ENCODE data around the gene DPYSL5.
A peak's percentile ranks its signal among the peaks of the same experiment; 100 is the strongest.

The DPYSL5 gene

DNA sequence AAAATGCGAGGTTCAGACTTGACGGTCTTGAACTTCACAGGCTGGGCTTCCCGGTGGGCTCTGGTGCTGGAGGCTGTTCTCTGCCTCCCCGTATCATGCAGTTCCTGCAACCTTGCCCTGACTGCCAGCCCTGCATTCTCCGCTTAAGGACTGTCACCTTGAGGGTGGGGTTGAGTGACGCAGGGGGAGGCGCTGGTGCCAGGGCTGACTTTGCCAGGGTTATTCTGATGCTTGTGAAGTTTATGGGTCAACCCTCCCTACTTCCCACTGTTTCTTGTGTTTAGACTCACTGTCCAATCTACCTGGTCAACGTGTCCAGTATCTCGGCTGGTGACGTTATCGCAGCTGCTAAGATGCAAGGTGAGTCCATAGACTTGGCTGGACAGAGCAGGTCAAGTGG is 85.0 kb downstream of the DPYSL5 start:
- DNase-seq (ENCODE audit: low spot score) = no peak

DNA sequence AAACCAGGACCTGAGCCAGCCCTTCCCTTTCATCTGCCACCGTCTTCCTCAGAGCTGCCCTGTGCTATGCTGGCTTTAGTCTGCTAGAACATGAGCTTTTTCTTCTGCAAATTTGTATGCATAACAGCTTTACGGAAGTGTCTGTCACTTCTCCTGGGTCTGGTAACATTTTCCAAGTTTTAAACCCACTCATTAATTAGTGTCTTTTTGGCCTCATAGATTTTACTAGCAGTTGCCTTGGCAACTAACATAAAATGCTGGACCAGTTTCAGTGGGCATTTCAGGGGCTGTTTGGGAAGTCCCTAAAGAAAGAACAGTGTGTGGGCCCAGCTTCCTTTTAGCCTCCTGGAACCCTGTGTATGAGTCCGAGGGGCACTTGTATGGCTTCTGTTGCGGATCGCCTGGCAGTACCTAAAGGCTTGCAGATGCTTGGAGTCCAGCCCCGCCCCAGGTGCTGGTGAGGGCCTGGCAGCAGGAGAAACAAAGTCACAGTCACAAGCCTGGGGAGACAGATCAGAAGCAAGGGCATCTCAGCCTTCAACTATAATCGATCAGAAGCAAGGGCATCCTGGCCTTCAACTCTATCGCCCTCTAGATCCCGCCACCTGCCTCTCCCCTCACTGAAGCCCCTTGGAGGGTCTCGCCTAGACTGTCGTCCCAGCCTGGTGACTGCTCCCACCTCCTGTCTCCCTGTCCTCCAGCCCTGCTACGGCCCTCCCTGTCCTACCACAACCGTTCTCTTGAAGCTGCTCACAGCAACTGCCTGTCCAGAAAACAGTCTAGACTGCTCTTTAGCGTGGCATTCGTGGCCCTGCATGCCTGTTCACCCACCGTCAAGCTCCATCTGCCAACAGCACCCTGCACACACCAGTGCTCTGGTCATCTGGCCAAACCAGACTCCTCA is 85.8 kb downstream of the DPYSL5 start:
- DNase-seq (ENCODE audit: low spot score) = no peak

DNA sequence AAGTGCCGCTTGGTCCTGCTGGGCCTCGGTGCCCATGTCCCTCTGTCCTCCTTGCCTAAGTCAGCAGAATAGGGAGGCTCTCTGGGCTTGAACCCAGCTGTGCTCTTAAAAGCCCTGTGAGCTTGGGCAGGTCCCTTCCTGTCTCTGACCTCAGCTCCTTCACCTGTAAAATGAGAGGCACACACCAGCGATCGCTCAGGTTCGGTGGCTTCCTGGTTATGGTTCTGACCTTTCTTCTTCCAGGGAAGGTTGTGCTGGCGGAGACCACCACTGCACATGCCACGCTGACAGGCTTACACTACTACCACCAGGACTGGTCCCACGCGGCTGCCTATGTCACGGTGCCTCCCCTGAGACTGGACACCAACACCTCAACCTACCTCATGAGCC is 86.4 kb downstream of the DPYSL5 start:
- no peak for DNase-seq (ENCODE audit: low spot score)

DNA sequence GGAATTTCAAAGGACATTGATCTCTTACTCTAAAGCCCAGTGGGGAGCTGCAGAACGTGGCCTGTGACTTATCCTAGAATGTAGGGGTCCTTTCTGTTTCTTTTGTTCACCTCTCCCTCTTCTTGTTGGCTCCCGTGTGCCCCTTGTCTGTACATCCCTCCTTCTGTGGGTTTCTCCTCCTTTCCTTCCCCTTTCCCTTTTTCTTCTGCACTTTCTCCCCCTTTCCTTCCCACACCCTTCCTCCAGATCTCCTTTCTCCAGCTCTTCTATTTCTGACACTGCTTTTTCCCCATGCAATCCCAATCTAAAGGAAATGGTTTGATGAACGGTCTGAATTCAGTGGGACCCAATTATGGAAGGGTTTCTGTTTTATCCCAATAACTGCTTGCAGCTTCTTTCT is 87.1 kb downstream of the DPYSL5 start:
- DNase-seq (ENCODE audit: low spot score) = no peak

DNA sequence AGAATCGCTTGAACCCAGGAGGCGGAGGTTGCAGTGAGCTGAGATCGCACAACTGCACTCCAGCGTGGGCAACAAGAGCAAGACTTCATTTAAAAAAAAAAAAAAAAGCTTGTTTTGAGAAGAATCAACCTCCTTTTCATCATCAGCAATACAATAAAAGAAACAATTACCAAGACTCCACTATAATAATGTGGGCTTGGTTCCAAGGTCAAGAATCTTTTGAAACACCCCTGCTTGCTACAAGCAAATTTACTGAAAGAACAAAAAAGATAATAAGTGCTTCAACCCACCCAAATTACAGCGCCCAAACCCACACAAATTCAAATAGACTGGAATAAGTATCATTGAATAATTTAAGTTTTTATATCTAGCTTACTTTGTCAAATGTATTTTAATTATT is 88.9 kb downstream of the DPYSL5 start:
- DNase-seq (ENCODE audit: low spot score) = no peak

DNA sequence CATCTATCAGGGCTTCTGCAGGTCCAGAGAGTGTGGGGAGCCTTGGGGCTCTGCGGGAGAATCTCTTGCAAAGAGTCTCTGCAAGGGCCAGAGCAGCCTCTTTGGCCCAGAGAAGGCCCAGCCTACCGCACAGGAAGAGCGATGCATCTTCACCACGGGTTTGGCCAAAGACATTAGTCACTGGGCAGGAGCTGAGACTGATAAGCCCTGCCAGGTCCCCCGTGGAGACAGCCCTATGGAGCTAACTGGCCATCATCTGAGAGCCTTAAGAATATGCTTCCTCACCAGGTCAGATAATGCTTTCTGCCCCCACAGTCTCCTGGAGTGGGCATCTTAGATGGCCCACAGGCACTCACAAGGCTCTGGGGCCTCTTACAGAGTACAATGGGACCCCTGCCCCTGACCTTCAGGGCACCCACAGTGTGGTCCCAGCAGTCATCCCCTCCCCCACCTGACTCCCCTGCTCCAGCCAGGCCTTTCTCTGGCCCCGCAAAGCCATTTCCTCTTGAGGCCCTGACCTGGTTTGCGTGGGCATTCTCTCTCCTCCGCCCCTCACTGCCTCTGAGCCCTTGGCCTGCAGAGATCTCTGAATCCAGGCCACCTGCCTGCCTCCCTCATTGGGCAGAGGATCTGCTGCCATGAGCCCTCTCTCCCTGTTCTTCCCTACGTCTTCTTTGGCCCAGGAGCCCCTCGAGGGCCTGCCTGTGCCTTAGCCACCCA is 90.6 kb downstream of the DPYSL5 start:
- DNase-seq (ENCODE audit: low spot score) = no peak

DNA sequence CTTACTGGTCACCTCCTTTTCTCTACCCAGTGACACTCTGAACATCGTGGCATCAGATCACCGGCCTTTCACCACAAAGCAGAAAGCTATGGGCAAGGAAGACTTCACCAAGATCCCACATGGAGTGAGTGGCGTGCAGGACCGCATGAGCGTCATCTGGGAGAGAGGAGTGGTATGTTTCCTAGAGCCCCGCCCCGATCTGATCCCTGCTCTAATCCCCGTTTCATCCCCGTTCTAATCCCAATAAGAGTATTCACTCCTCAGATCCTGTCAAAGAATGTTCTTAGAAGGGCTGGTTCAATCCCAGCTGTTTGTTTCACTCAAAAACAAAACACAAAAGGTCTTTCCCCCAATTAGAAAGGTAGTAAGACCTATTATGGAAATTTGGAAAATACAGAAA is 92.1 kb downstream of the DPYSL5 start:
- no peak for DNase-seq (ENCODE audit: low spot score)

DNA sequence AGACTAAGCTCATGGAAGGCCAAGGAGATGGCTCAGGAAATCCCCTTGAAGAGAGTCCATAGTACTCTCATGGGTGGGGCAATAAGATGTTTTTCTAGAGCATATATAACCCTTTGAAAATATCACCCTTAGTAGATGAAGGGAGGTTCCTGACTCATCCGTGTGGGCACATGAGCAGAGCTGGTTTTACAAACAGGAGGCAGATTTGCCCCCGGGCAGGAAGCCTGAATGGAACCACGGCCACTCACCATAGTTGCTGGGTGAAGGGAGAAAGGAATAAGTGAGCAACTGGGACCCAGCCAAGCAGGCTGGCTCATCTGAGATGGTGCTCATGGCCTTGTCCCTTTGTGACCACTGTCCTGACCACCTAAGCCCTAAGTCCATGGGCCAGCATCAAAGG is 93.6 kb downstream of the DPYSL5 start:
- DNase-seq (ENCODE audit: low spot score) = no peak

DNA sequence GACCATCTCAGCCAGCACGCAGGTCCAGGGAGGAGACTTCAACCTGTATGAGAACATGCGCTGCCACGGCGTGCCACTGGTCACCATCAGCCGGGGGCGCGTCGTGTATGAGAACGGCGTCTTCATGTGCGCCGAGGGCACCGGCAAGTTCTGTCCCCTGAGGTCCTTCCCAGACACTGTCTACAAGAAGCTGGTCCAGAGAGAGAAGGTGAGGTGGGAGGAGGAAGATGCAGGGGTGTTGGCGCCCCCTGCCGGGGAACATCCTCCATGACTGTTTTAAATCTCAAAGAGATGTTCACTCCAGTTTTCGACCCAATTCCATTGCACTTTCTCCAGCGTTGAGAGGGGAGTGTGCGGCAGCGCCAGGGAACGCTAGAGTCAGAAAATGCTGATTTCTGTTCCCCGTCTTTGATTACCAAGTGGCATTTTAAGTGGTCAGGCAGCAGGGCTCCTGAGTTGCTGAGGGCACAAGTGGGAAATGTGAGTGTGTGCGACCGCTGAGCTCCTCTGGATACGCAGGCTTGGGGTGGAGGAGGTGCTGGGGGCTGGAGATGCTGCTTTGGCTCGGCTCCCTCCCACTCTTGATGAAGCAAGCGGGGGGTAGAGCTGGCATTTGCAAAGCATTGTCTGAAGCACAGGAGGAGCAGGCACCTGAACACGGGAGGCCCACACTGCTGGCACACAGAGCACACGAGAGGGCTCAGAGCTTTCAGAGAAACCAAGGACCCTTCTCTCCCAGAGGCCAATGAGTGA is 94.8 kb downstream of the DPYSL5 start:
- DNase-seq (ENCODE audit: low spot score) = peak; percentile 80

DNA sequence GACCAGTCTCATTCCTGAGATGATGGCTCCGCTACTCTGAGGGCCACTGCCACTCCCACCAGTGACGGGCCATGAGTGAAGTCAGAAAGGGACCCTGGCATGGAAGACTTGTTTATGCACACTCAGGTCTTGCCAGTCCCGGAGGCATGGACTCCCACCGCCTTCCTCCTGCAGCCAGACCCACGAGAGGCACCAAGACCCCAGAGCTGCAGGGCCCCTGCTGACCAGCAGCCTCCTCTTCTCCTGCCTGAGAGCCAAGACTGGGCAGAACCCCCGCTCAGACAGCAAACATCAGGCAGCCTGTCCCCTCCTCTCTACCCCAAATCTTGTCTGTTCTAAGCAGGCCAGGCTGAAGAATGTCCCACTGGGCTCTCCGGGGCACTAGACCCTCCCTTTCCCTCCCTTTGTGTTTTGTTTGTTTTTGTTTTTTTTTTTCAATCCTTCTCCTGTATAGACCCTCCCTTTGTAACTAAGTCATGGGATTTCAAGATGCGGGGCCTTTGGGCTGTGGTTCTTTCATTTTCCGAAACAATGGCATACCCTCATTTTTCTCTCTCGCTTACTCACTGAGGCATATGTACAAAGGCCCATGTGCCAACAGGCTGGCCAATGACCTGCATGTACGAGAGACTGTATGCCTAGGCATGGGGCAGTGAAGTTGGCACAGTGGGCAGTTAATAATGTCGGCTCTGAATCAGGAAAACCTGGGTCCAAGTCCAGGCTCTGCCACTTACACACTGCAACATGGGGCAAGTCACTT is 98.2 kb downstream of the DPYSL5 start:
- peak; percentile 77 for DNase-seq (ENCODE audit: low spot score)

DNA sequence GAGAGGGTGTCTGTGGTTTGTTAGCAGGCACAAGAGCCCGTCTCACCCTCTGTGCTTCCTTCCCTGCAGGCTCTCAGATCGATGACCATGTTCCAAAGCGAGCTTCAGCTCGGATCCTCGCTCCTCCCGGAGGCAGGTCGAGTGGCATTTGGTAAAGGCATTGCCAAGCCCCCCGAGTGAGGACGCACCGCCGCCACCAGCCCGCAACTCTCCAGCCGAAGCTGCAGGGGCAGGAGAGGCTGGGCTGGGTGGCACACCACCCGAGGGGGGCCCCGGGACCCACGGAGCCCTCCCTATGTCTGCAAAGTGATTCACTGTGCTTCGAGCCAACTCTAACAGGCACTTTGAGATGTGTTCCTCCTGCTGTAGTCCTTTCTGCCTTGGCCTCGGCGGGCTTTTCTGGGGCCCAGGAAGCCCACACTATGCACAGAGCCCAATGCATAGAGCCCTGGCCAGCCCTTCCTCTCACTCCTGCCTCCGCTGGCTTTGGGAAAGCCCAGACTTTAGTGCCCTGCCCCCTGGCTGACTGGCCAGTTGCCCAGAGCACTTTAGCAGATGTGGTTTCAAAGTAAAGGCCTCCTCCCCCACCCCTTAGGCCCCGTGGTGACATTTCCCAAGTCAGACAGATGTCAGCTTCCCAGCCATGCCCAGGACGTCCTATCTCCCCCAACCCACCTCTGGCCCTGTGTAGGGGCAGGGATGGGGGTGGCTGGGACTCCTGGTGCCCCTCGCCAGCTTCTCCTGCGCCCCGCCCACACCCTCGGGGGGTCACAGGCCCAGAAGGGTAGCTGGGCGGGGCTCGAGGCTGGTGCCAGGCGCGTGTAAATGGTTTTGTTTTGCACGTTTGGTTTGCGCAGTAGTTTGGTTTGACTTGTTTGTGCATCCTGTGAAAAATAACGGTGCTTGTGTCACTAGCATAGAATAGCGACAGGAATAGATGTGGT is 99.2 kb downstream of the DPYSL5 start:
- peak; percentile 55 for DNase-seq (ENCODE audit: low spot score)

DNA sequence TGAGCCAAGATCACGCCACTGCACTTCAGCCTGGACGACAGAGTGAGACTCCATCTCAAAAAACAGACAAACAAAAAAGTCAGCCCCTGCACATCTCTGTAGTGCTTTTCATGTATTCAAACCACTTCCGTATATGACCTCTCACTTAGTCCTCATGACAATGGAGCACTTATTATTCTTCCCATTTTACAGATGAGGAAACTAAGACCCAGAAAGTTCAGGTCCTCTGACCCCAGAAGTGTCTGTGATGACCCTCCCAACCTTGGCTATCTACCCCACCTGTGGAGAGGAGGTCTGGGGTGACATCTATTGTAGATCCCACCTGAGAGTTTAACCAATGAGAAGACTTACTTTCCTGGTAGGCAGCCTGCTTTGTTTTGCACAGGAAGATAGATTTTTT is 100.9 kb downstream of the DPYSL5 start:
- DNase-seq (ENCODE audit: low spot score) = no peak

DNA sequence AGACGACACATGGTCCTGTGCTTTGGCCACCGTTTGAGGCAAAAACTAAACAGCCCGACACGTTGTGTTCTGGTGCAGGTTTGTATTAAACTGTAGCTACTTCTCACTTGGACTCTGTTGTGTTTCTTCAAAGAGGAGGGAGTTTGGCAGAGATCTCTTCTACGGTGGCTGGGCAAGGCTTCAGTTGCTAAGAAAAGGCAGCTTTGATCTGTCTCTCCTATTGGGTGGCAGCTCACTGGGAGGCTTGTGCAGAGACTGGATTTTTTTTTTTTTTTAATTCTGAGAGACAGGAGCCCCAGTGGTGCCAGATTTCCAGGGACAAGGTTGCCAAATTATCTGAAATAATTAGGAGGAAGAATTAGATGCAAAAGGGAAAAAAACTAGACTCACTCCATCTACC is 102.3 kb downstream of the DPYSL5 start:
- DNase-seq (ENCODE audit: low spot score) = no peak

DNA sequence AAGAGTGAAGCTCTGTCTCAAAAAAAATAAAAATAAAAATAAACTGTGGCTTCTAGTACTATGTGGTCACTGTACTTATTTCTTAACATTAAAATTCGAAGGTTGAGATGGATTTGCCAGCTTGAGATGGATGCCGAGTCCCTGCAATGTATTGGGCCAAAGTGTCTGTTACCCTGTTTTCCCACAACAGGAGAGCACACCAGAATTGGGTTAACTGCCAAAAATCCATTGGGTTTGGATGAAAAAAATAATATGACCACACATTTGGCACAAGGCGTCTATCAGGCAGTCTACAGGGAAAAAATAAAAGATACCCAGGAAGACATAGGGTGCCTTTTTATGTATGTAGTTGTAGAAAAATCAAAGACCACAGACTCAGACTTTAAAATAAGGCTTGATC is 103.3 kb downstream of the DPYSL5 start:
- no peak for DNase-seq (ENCODE audit: low spot score)

DNA sequence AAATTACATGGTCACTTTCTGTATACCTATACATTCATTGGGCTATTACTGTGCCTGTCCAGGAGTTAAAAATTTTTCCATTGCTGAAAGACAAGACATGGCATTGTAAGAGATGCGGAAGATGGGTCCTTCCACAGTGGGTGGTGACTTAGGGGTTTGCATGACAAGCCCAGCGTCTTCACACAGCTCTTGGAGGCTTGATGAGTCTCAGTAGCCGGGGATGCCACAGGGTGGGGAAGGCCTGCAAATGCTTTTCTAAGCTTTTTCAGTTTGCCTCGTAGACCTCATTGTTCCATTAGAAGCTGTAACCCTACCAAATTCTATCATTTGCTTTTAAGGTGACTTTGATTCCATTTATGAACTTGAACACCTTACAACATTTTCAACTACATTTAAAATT is 104.4 kb downstream of the DPYSL5 start:
- no peak for DNase-seq (ENCODE audit: low spot score)

DNA sequence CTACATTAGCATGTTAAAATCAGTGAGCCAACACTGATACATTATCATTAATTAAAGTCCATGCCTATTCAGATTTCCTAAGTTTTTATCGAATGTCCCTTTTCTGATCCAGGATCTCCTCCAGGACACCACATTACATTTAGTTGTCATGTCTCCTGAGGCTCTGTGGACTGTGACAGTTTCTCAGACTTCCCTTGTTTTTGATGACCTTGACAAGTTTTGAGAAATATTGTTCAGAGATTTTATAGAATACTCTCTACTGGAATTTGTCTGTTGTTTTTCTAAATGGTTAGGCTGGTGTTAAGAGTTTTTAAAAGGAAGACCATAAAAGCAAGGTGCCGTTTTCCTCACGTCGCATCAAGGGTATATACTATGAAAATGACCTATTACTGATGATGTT is 106.2 kb downstream of the DPYSL5 start:
- no peak for DNase-seq (ENCODE audit: low spot score)

DNA sequence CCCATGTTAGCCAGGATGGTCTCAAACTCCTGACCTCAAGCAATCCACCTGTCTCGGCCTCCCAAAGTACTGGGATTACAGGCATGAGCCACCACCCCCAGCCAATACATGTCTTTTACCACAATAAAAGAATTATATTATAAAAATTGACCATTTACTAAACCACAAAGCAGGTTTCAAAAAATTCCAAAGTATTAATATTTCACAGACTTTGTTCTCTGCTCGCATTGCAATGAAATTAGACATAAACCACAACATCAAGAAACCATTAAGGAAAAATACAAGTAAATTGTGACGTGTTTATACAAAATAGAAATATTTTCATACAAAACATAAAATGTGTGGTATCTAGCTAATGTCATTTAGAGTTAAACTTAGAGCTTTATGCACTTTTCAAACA is 109.1 kb downstream of the DPYSL5 start:
- no peak for DNase-seq (ENCODE audit: low spot score)

DNA sequence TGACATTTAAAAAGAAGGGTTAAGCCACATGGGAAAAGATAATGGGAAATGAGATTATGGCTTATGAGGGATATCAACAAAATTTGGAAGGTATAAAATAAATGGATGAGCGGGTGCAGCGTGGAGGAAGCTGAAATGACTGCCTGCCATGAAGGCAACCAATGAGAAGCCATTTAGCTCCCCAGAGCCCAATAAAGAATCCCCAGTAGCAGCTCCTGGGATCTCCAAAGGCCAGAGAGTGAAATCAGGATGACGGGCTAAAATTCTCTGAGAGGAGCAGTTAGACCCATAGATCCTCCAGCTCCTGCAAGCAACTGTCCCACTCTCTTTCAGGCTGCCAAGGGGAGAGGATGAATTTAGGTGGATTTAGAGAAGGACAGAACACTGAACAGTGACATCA is 109.6 kb downstream of the DPYSL5 start:
- no peak for DNase-seq (ENCODE audit: low spot score)

DNA sequence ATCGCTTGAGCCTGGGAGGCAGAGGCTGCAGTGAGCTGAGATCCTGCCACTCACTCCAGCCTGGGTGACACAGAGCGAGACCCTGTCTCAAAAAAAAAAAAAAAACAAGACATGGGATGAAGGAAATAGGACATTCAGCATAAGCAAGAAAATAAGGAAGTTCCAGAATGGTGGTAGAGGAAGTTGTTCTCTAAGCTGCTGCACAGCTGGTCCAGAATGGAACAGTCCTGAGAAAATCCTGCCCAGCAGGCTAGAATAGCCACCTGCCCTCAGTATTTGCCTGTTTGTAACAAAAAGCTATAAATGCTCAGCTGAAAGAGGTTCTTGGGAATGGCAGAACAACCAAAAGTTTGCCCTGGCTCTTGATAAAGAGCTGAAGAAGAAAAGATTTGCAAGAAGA is 111.4 kb downstream of the DPYSL5 start:
- no peak for DNase-seq (ENCODE audit: low spot score)

DNA sequence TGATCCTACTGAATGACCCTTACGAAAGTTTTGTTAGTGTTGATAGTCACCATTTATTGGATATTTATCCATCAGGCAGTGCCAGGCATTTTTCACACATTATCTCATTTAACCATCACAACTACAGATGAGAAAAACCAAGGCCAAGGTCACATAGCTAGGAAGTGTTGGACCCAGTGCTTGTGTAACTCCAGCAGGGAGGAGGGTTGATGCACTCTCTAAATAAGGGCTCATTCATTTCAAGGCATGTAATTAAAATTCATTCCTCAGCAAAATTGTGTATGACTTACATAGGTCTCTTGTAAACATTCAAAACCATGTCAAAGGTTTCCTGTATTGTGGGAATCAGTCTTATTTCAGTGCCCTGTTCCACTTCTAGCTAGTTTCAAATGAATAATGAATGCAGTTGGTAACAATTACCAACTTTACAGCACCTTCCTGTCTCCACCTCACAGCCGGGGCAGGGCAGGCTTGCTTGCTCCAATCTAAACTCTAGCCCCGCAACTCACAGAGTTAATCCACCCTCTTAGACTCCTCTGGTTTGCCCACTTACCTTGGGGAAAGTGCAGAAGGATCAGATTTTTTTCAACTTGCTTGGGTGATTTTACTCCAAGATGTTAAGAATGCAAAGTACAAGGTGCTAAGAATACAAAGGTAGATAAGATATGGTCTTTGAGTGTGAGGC is 116.7 kb downstream of the DPYSL5 start:
- no peak for DNase-seq (ENCODE audit: low spot score)

Measured in pons (tissue), 1 donor.